Activated CD8-positive, alpha-beta memory T cell treated with anti-CD3 and anti-CD28 coated beads, Interleukin-2, amount 50 U/mL, for 48 hours (primary cell): ENCODE measurements around the gene PIGN.
"Not testable (repeated sequence)": the region's sequence is repeated elsewhere in the genome, so short reads cannot be mapped to it uniquely, and the experiment has no call there.

Experiments
- DNase-seq: peaks from one replicate; pipeline ENCODE4 v3.0.0-alpha.2; 2020

PIGN gene

GRCh38 chr18:62045316-62045715 lies 141.5 kb downstream of the PIGN start:
- no peak for DNase-seq

- DNase-seq = no peak
These were observed 142.3 kb downstream of the PIGN start for GRCh38 chr18:62044490-62045000.

GRCh38 chr18:62037989-62038778 lies 148.7 kb downstream of the PIGN start:
- DNase-seq = no peak

- DNase-seq = no peak
These were observed 149.7 kb downstream of the PIGN start for GRCh38 chr18:62037012-62037742.

GRCh38 chr18:62034286-62034685 lies 152.6 kb downstream of the PIGN start:
- DNase-seq = not testable (repeated sequence)

GRCh38 chr18:62033756-62034155 lies 153.1 kb downstream of the PIGN start:
- no peak for DNase-seq

GRCh38 chr18:62033207-62033606 lies 153.6 kb downstream of the PIGN start:
- no peak for DNase-seq

- no peak for DNase-seq
These were observed 156.5 kb downstream of the PIGN start for GRCh38 chr18:62030091-62030985.

GRCh38 chr18:62028715-62029114 lies 158.1 kb downstream of the PIGN start:
- no peak for DNase-seq

- DNase-seq = no peak
These were observed 158.8 kb downstream of the PIGN start for GRCh38 chr18:62027914-62028520.

GRCh38 chr18:62026586-62026985 lies 160.3 kb downstream of the PIGN start:
- DNase-seq = no peak

- no peak for DNase-seq
These were observed 161.9 kb downstream of the PIGN start for GRCh38 chr18:62024983-62025382.

- no peak for DNase-seq
These were observed 163.3 kb downstream of the PIGN start for GRCh38 chr18:62023536-62023935.

- DNase-seq = no peak
These were observed 168.2 kb downstream of the PIGN start for GRCh38 chr18:62018759-62019041.

GRCh38 chr18:62018034-62018758 lies 168.7 kb downstream of the PIGN start:
- no peak for DNase-seq

GRCh38 chr18:62017618-62018017 lies 169.2 kb downstream of the PIGN start:
- no peak for DNase-seq

- DNase-seq = no peak
These were observed 175.4 kb downstream of the PIGN start for GRCh38 chr18:62011416-62011815.

- DNase-seq = no peak
These were observed 177.3 kb downstream of the PIGN start for GRCh38 chr18:62009521-62009920.

GRCh38 chr18:62001396-62001795 lies 185.5 kb downstream of the PIGN start:
- DNase-seq = no peak

- DNase-seq = no peak
These were observed 187.9 kb downstream of the PIGN start for GRCh38 chr18:61998957-61999356.

- DNase-seq = no peak
These were observed 188.5 kb downstream of the PIGN start for GRCh38 chr18:61998335-61998734.

GRCh38 chr18:61995618-61996017 lies 191.2 kb downstream of the PIGN start:
- DNase-seq = no peak
